Mucosa of stomach (tissue), 1 donor: ENCODE measurements around the gene ACO1.

ENCODE experiments used
- H3K27me3 ChIP-seq: one replicate; pipeline ENCODE4 v1.7.0; 2013; ENCODE audit warnings: mild to moderate bottlenecking, low read length; ENCODE audit not compliant: control insufficient read depth, insufficient read depth
- H3K36me3 ChIP-seq: one replicate; pipeline ENCODE4 v1.7.0; 2013; ENCODE audit warnings: low read length; ENCODE audit not compliant: control insufficient read depth, insufficient read depth
- H3K4me1 ChIP-seq: one replicate; pipeline ENCODE4 v1.7.0; 2013; ENCODE audit warnings: mild to moderate bottlenecking, low read length; ENCODE audit not compliant: control insufficient read depth, insufficient read depth
- H3K4me3 ChIP-seq: one replicate; pipeline ENCODE4 v1.7.0; 2013; ENCODE audit warnings: low read length
- H3K9ac ChIP-seq: one replicate; pipeline ENCODE4 v1.7.0; 2013; ENCODE audit warnings: mild to moderate bottlenecking, low read length, moderate library complexity
- H3K9me3 ChIP-seq: one replicate; pipeline ENCODE4 v1.7.0; 2013; ENCODE audit warnings: mild to moderate bottlenecking, low read length, moderate library complexity; ENCODE audit not compliant: control insufficient read depth
- donor health status: Pancreatic carcinoma.

The ACO1 gene

GRCh38 chr9:32405506-32405905, 21.1 kb downstream of the ACO1 start:
- no peaks in the 10 kb centered on the region for H3K9me3 ChIP-seq
- H3K4me3 ChIP-seq, result no peak overlapping the region
- no peaks in the 10 kb centered on the region for H3K36me3 ChIP-seq
- no peaks in the 10 kb centered on the region for H3K27me3 ChIP-seq
- no peak overlapping the region for H3K9ac ChIP-seq
- peaks cover 10% of the 10 kb centered on the region for H3K4me1 ChIP-seq

- H3K4me3 ChIP-seq, result no peak overlapping the region
- H3K27me3 ChIP-seq, result no peaks in the 10 kb centered on the region
- no peaks in the 10 kb centered on the region for H3K9me3 ChIP-seq
- peaks cover 10% of the 10 kb centered on the region for H3K4me1 ChIP-seq
- H3K36me3 ChIP-seq, result no peaks in the 10 kb centered on the region
- no peak overlapping the region for H3K9ac ChIP-seq
These were observed 21.6 kb downstream of the ACO1 start for GRCh38 chr9:32406046-32406445.

- H3K36me3 ChIP-seq, result no peaks in the 10 kb centered on the region
These were observed 27.3 kb downstream of the ACO1 start for GRCh38 chr9:32411753-32412152.

GRCh38 chr9:32412440-32412839, 28.0 kb downstream of the ACO1 start:
- H3K27me3 ChIP-seq, result no peaks in the 10 kb centered on the region

More at GRCh38 chr9:32411753-32412152, 27.3 kb downstream of the ACO1 start:
- Histone ChIP-seq H3K4me1 (no peaks in the 10 kb centered on the region), H3K9ac (no peak overlapping the region), H3K27me3 (no peaks in the 10 kb centered on the region), H3K4me3 (no peak overlapping the region), H3K9me3 (no peaks in the 10 kb centered on the region)

GRCh38 chr9:32413424-32413823, 29.0 kb downstream of the ACO1 start:
- no peaks in the 10 kb centered on the region for H3K36me3 ChIP-seq
- no peak overlapping the region for H3K4me3 ChIP-seq

More at GRCh38 chr9:32412440-32412839, 28.0 kb downstream of the ACO1 start:
- Histone ChIP-seq H3K36me3 (no peaks in the 10 kb centered on the region), H3K9ac (no peak overlapping the region), H3K4me1 (no peaks in the 10 kb centered on the region), H3K4me3 (no peak overlapping the region), H3K9me3 (no peaks in the 10 kb centered on the region)

GRCh38 chr9:32414856-32415255, 30.4 kb downstream of the ACO1 start:
- Histone ChIP-seq H3K36me3 (no peaks in the 10 kb centered on the region), H3K27me3 (no peaks in the 10 kb centered on the region), H3K4me1 (no peaks in the 10 kb centered on the region), H3K9me3 (no peaks in the 10 kb centered on the region), H3K4me3 (no peak overlapping the region), H3K9ac (no peak overlapping the region)

More at GRCh38 chr9:32413424-32413823, 29.0 kb downstream of the ACO1 start:
- Histone ChIP-seq H3K9ac (no peak overlapping the region), H3K27me3 (no peaks in the 10 kb centered on the region), H3K4me1 (no peaks in the 10 kb centered on the region), H3K9me3 (no peaks in the 10 kb centered on the region)

- Histone ChIP-seq H3K9ac (no peak overlapping the region), H3K36me3 (no peaks in the 10 kb centered on the region), H3K4me1 (no peaks in the 10 kb centered on the region), H3K4me3 (no peak overlapping the region), H3K27me3 (no peaks in the 10 kb centered on the region), H3K9me3 (no peaks in the 10 kb centered on the region)
These were observed 35.5 kb downstream of the ACO1 start for GRCh38 chr9:32419921-32420320.

GRCh38 chr9:32422237-32422806, 37.9 kb downstream of the ACO1 start:
- Histone ChIP-seq H3K9ac (no peak overlapping the region), H3K4me3 (no peak overlapping the region), H3K36me3 (no peaks in the 10 kb centered on the region), H3K4me1 (peaks cover 13% of the 10 kb centered on the region), H3K27me3 (no peaks in the 10 kb centered on the region), H3K9me3 (no peaks in the 10 kb centered on the region)

- H3K4me3 ChIP-seq, result no peak overlapping the region
- no peaks in the 10 kb centered on the region for H3K9me3 ChIP-seq
- peaks cover 16% of the 10 kb centered on the region for H3K4me1 ChIP-seq
- no peaks in the 10 kb centered on the region for H3K27me3 ChIP-seq
- no peaks in the 10 kb centered on the region for H3K36me3 ChIP-seq
- H3K9ac ChIP-seq, result no peak overlapping the region
These were observed 38.9 kb downstream of the ACO1 start for GRCh38 chr9:32423371-32423770.

- Histone ChIP-seq H3K36me3 (no peaks in the 10 kb centered on the region), H3K4me1 (peaks cover 16% of the 10 kb centered on the region), H3K9me3 (no peaks in the 10 kb centered on the region), H3K27me3 (no peaks in the 10 kb centered on the region), H3K4me3 (no peak overlapping the region), H3K9ac (no peak overlapping the region)
These were observed 40.2 kb downstream of the ACO1 start for GRCh38 chr9:32424616-32425015.

- Histone ChIP-seq H3K27me3 (no peaks in the 10 kb centered on the region), H3K4me3 (no peak overlapping the region), H3K36me3 (no peaks in the 10 kb centered on the region), H3K4me1 (peaks cover 16% of the 10 kb centered on the region), H3K9me3 (no peaks in the 10 kb centered on the region), H3K9ac (no peak overlapping the region)
These were observed 42.0 kb downstream of the ACO1 start for GRCh38 chr9:32426278-32426939.

GRCh38 chr9:32427111-32427873, 42.8 kb downstream of the ACO1 start:
- no peaks in the 10 kb centered on the region for H3K36me3 ChIP-seq

More at GRCh38 chr9:32427111-32427873, 42.8 kb downstream of the ACO1 start:
- Histone ChIP-seq H3K4me3 (no peak overlapping the region), H3K9me3 (no peaks in the 10 kb centered on the region), H3K27me3 (no peaks in the 10 kb centered on the region), H3K4me1 (peaks cover 16% of the 10 kb centered on the region), H3K9ac (no peak overlapping the region)
